Measurements from ENCODE around the gene ACSS1. TPM values are rescaled to one million over a fixed set of nuclear protein-coding genes. Genes with fewer than 3 reads are reported as not detected.
"Not testable (repeated sequence)": the region's sequence is repeated elsewhere in the genome, so short reads cannot be mapped to it uniquely, and the experiment has no call there.

Gene ACSS1
- total RNA-seq, 1 donor from 2014 or later, result 0.72 TPM

DNA sequence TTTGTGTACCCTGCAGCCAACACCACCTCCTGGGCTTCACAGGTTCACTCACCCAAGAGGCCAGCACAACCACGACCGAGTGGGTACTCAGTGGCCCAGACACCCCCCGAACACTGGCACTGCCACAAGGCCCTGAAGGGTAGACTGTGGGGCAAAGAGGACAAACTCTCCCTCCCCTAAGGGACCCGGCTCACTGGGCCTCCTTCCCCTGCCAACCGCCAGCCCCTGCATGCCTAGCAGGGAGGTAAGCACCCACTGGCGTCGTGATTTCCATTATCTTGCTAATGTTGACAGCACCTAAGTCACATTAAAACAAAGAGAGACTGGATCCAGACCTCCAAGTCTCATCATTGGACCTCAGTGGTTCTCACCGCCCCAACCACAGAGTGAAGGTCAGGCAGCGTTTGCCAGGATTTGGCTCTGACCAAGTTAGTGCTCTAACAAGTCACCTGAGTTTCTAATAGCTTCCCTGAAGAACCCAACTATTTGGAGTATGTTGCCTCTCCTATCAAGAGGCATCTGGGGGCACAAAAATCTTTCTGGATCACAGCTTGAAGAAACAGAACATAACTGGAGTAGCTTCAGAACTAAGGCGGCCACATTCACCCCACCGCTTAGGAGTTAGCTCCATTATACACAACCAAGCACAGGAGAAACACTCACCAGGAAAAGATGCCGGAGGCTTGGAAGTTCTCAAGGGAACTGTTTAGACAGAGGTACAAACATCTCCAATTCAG, 51.3 kb downstream of the ACSS1 start:
- Mint-ChIP-seq H3K27ac (no peak overlapping the region), H3K36me3 (ENCODE audit: insufficient read depth) (no peaks in the 10 kb centered on the region), H3K4me1 (ENCODE audit: low read depth) (no peaks in the 10 kb centered on the region), H3K27me3 (peaks cover 19% of the 10 kb centered on the region), H3K4me3 (ENCODE audit: low read depth) (no peak overlapping the region), H3K9me3 (ENCODE audit: low read depth) (peaks cover 5% of the 10 kb centered on the region)
- DNase-seq (ENCODE audit: low spot score, unreplicated experiment), result no peak
- TF ChIP-seq CTCF (IDR thresholded peaks at IDR 0.05; ENCODE audit: unreplicated experiment), result no peak

DNA sequence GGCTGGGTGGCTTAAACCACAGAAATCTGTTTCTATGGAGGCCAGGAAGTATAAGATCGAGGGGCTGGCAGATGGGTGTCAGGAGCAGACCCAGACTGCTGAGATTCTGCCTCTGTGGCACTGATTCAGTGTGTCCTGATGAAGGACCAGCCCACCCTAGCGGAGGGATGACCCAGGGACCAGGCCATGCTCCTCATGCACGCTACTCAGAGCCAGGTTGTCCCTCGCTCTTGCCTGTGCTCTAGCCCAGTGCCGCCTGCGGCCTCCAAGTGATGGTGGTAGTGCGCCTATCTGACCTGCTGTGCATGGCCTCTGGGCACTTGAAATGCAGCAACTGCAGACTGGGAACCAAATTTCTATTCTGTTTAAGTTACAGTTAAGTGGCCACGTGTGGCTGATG, 52.3 kb downstream of the ACSS1 start:
- peaks cover 19% of the 10 kb centered on the region for H3K27me3 Mint-ChIP-seq

GRCh38 chr20:25005220-25005619, 52.7 kb downstream of the ACSS1 start:
- H3K4me3 Mint-ChIP-seq (ENCODE audit: low read depth), result no peak overlapping the region
- no peaks in the 10 kb centered on the region for H3K4me1 Mint-ChIP-seq (ENCODE audit: low read depth)
- no peak for TF ChIP-seq CTCF (IDR thresholded peaks at IDR 0.05; ENCODE audit: unreplicated experiment)
- H3K27me3 Mint-ChIP-seq, result peaks cover 17% of the 10 kb centered on the region
- no peaks in the 10 kb centered on the region for H3K36me3 Mint-ChIP-seq (ENCODE audit: insufficient read depth)
- H3K27ac Mint-ChIP-seq, result no peak overlapping the region
- DNase-seq (ENCODE audit: low spot score, unreplicated experiment), result no peak
- H3K9me3 Mint-ChIP-seq (ENCODE audit: low read depth), result peaks cover 5% of the 10 kb centered on the region

More for the DNA sequence above, 52.3 kb downstream of the ACSS1 start:
- Mint-ChIP-seq H3K9me3 (ENCODE audit: low read depth) (peaks cover 5% of the 10 kb centered on the region), H3K4me1 (ENCODE audit: low read depth) (no peaks in the 10 kb centered on the region), H3K4me3 (ENCODE audit: low read depth) (no peak overlapping the region), H3K36me3 (ENCODE audit: insufficient read depth) (no peaks in the 10 kb centered on the region), H3K27ac (no peak overlapping the region)
- TF ChIP-seq CTCF (IDR thresholded peaks at IDR 0.05; ENCODE audit: unreplicated experiment), result no peak
- no peak for DNase-seq (ENCODE audit: low spot score, unreplicated experiment)

DNA sequence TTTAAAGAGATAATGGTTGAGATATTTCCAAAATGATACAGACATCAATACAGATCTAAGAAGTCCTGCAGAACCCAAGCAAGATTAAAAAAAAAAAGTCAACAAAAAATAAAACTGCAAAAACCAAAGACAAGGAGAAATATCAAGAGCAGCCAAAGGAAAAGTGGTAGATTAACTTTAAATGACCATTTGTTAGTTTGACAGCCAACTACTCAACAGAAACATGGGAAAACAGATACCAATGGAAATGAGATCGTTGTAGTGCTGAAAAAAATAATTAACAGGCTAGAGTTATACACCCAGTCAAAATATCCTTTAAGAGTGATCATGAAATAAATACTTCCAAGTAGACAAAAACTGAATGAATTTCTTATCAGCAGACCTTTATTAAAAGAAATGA, 54.9 kb downstream of the ACSS1 start:
- no peaks in the 10 kb centered on the region for H3K36me3 Mint-ChIP-seq (ENCODE audit: insufficient read depth)
- peaks cover 5% of the 10 kb centered on the region for H3K9me3 Mint-ChIP-seq (ENCODE audit: low read depth)
- DNase-seq (ENCODE audit: low spot score, unreplicated experiment), result no peak
- TF ChIP-seq CTCF (IDR thresholded peaks at IDR 0.05; ENCODE audit: unreplicated experiment), result no peak
- no peak overlapping the region for H3K4me3 Mint-ChIP-seq (ENCODE audit: low read depth)
- peaks cover 30% of the 10 kb centered on the region for H3K27me3 Mint-ChIP-seq
- H3K27ac Mint-ChIP-seq, result no peak overlapping the region
- H3K4me1 Mint-ChIP-seq (ENCODE audit: low read depth), result no peaks in the 10 kb centered on the region

DNA sequence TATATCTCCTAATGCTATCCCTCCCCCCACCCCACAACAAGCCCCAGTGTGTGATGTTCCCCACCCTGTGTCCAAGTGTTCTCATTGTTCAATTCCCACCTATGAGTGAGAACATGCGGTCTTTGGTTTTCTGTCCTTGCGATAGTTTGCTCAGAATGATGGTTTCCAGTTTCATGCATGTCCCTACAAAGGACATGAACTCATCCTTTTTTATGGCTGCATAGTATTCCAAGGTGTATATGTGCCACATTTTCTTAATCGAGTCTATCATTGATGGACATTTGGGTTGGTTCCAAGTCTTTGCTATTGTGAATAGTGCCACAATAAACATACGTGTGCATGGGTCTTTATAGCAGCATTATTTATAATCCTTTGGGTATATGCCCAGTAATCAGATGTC, 56.6 kb downstream of the ACSS1 start:
- H3K4me3 Mint-ChIP-seq (ENCODE audit: low read depth); DNase-seq (ENCODE audit: low spot score, unreplicated experiment); H3K27ac Mint-ChIP-seq; H3K4me1 Mint-ChIP-seq (ENCODE audit: low read depth); H3K36me3 Mint-ChIP-seq (ENCODE audit: insufficient read depth); H3K9me3 Mint-ChIP-seq (ENCODE audit: low read depth): not testable (repeated sequence)
- peaks cover 44% of the 10 kb centered on the region for H3K27me3 Mint-ChIP-seq

DNA sequence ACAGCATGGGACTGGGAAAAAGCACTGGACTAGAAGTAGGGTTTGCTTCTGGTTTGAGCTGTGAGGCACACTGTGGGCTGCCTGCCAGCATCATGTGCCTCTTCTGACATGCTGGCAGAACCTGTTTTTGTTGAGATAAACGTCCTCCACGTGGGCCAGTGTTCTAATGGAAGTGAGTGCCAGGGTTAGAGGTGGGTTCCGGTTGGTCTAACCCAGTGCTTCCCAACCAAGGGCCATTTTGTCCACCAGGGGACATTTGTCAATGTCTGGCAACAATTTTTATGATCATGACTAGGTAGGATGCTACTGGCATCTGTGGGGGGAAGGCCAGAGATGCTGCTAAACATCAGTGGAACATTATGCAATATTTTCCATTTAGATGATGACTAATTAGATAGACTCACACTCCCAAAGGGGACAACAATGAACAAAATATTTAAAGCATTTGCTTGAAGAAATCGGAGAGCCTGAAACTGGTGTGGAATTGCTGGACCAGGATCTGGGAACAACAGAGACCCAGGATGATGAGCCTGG, 57.6 kb downstream of the ACSS1 start:
- DNase-seq (ENCODE audit: low spot score, unreplicated experiment), result no peak
- Mint-ChIP-seq H3K9me3 (ENCODE audit: low read depth) (peaks cover 5% of the 10 kb centered on the region), H3K4me3 (ENCODE audit: low read depth) (no peak overlapping the region), H3K27ac (no peak overlapping the region), H3K27me3 (peaks cover 48% of the 10 kb centered on the region), H3K4me1 (ENCODE audit: low read depth) (no peaks in the 10 kb centered on the region), H3K36me3 (ENCODE audit: insufficient read depth) (no peaks in the 10 kb centered on the region)
- TF ChIP-seq CTCF (IDR thresholded peaks at IDR 0.05; ENCODE audit: unreplicated experiment), result no peak

Data from progenitor cell of endocrine pancreas (in vitro differentiated cells).